AML-193 (cell line): ENCODE results near the gene SF3A1.

ENCODE experiments used
- DNase-seq, 2 experiments: peaks; one replicate each; lab custom pipeline; 2025; lab: John Stamatoyannopoulos, UW

Gene SF3A1

GRCh38 chr22:30301995-30302809 lies 54.5 kb downstream of the SF3A1 start:
- peak; percentile 90 to 91 for DNase-seq

- DNase-seq: no peak
These were observed 57.4 kb downstream of the SF3A1 start for GRCh38 chr22:30299322-30299721.

GRCh38 chr22:30297991-30298701 lies 58.5 kb downstream of the SF3A1 start:
- DNase-seq: no peak

- no peak for DNase-seq
These were observed 59.3 kb downstream of the SF3A1 start for GRCh38 chr22:30297276-30297990.

GRCh38 chr22:30296833-30297232 lies 59.9 kb downstream of the SF3A1 start:
- DNase-seq: no peak

GRCh38 chr22:30296324-30296723 lies 60.4 kb downstream of the SF3A1 start:
- DNase-seq: no peak

- no peak for DNase-seq
These were observed 61.1 kb downstream of the SF3A1 start for GRCh38 chr22:30295576-30295975.

GRCh38 chr22:30294830-30295229 lies 61.9 kb downstream of the SF3A1 start:
- DNase-seq: no peak

- DNase-seq: no peak
These were observed 62.6 kb downstream of the SF3A1 start for GRCh38 chr22:30294066-30294465.

GRCh38 chr22:30293026-30293425 lies 63.7 kb downstream of the SF3A1 start:
- DNase-seq: no peak

- DNase-seq: no peak
These were observed 64.4 kb downstream of the SF3A1 start for GRCh38 chr22:30292069-30292970.

- no peak for DNase-seq
These were observed 65.4 kb downstream of the SF3A1 start for GRCh38 chr22:30291058-30291892.

GRCh38 chr22:30290342-30291057 lies 66.2 kb downstream of the SF3A1 start:
- DNase-seq: no peak

GRCh38 chr22:30289980-30290313 lies 66.7 kb downstream of the SF3A1 start:
- no peak for DNase-seq

- peak; percentile 65 to 67 for DNase-seq
These were observed 67.3 kb downstream of the SF3A1 start, which contains the start of gene CASTOR1 for GRCh38 chr22:30289141-30289979. Gene CASTOR1, minus strand, starts transcription at chr22:30289505. Its CDS starts 8 bp downstream, at chr22:30289497.

GRCh38 chr22:30288419-30289140 lies 68.1 kb downstream of the SF3A1 start:
- DNase-seq: no peak

GRCh38 chr22:30287648-30288418 lies 68.9 kb downstream of the SF3A1 start:
- peak; percentile 68 to 73 for DNase-seq
